Stimulated activated CD4-positive, alpha-beta T cell treated with anti-CD3 and anti-CD28 coated beads, Interleukin-4, amount 100 ng/mL, for 1 hour (primary cell): ENCODE measurements around the gene MYO1B.

Experiments
- DNase-seq: peaks from one replicate; pipeline ENCODE4 v3.0.0-alpha.2; 2020

The MYO1B gene

GRCh38 chr2:191474464-191474863 is 229.3 kb downstream of the MYO1B start:
- no peak for DNase-seq
